Fibroblast of lung (primary cell): ENCODE results near the gene AASDH. TPM values are rescaled to one million over a fixed set of nuclear protein-coding genes. Genes with fewer than 3 reads are reported as not detected.

ENCODE experiments used
- DNase-seq, 2 donors: peaks; one replicate each; pipeline versions ENCODE4 v3.0.0 to v3.0.0-alpha.2; 2010; ENCODE audit warnings: low read depth in 2 of 2
- H2AFZ ChIP-seq: 2 replicates; pipeline ENCODE4 v1.5.1; 2012; ENCODE audit warnings: low read length, control low read depth, inconsistent platforms
- H3K27ac ChIP-seq: 2 replicates; pipeline ENCODE4 v1.5.1; 2011; ENCODE audit warnings: low read length, control low read depth; ENCODE audit not compliant: insufficient read depth
- H3K27me3 ChIP-seq: 2 replicates; pipeline ENCODE4 v1.5.1; 2011; ENCODE audit warnings: mild to moderate bottlenecking, low read length; ENCODE audit not compliant: control insufficient read depth, insufficient read depth
- H3K36me3 ChIP-seq: 2 replicates; pipeline ENCODE4 v1.5.1; 2011; ENCODE audit warnings: low read length; ENCODE audit not compliant: control insufficient read depth, insufficient read depth
- H3K4me1 ChIP-seq: 2 replicates; pipeline ENCODE4 v1.5.1; 2011; ENCODE audit warnings: low read length; ENCODE audit not compliant: control insufficient read depth, insufficient read depth; ENCODE audit errors: extremely low read depth
- H3K4me2 ChIP-seq: 2 replicates; pipeline ENCODE4 v1.5.1; 2011; ENCODE audit warnings: low read length, control low read depth; ENCODE audit not compliant: insufficient read depth; ENCODE audit errors: extremely low read depth
- H3K4me3 ChIP-seq, 4 experiments: fragments of 200-600 bp in 1 of 4; sonication (generic) in 1 of 4; replicated peaks in 1 of 4; 2 replicates each; pipeline ENCODE4 v1.5.1; 2011 to 2016; ENCODE audit warnings: low read length in 4 of 4, low read depth in 3 of 4, mild to moderate bottlenecking in 3 of 4, control low read depth in 2 of 4, inconsistent platforms in 1 of 4, mixed read lengths in 1 of 4; ENCODE audit not compliant: insufficient read depth in 1 of 4; ENCODE audit errors: control extremely low read depth in 1 of 4
- H3K79me2 ChIP-seq: 2 replicates; pipeline ENCODE4 v1.5.1; 2012; ENCODE audit warnings: mild to moderate bottlenecking, low read length, inconsistent platforms; ENCODE audit not compliant: control insufficient read depth, insufficient read depth
- H3K9ac ChIP-seq: 2 replicates; pipeline ENCODE4 v1.5.1; 2011; ENCODE audit warnings: mild to moderate bottlenecking, low read length, control low read depth; ENCODE audit not compliant: insufficient read depth
- H3K9me3 ChIP-seq: 2 replicates; pipeline ENCODE4 v1.5.1; 2012; ENCODE audit warnings: low read depth, low read length; ENCODE audit not compliant: control insufficient read depth, insufficient read depth
- H4K20me1 ChIP-seq: 2 replicates; pipeline ENCODE4 v1.5.1; 2011; ENCODE audit warnings: low read length; ENCODE audit not compliant: control insufficient read depth, insufficient read depth; ENCODE audit errors: extremely low read depth
- CTCF ChIP-seq, 2 donors: IDR thresholded peaks in 1 of 2; conservative IDR thresholded peaks in 1 of 2; 1 replicate in 1 of 2; 2 replicates in 1 of 2; pipeline ENCODE4 v1.5.1; 2011 to 2012; ENCODE audit warnings: low read length in 2 of 2, control low read depth in 1 of 2, inconsistent platforms in 1 of 2, low read depth in 1 of 2, mild to moderate bottlenecking in 1 of 2
- EZH2 ChIP-seq: IDR thresholded peaks from 2 replicates; pipeline ENCODE4 v1.5.1; 2012; ENCODE audit warnings: low read length, control low read depth, mild to moderate bottlenecking; ENCODE audit errors: missing control alignments
- polyA plus RNA-seq, 2 donors: library from polyadenylated mRNA; depleted of rRNA in 1 of 2; stranded (reverse) in 1 of 2; unstranded in 1 of 2; fragments of >200 nt; gene quantifications; 2 replicates each; pipeline ENCODE4 v1.2.1, GENCODE V29; 2011 to 2012; ENCODE audit warnings: missing spikeins in 1 of 2
- total RNA-seq: library from RNA; depleted of rRNA; stranded (reverse); fragments of >200 nt; gene quantifications from 2 replicates; pipeline ENCODE4 v1.2.1, GENCODE V29; 2014

AASDH gene
- total and polyA plus RNA-seq, 2 donors (not counting 1 experiment from before 2014, with no cell fraction given): 10.0 to 24.6 TPM

- Histone ChIP-seq H3K4me3 (no peak overlapping the region), H3K9ac (no peak overlapping the region), H2AFZ (no peak overlapping the region), H3K79me2 (no peaks in the 10 kb centered on the region), H3K27me3 (no peaks in the 10 kb centered on the region), H3K9me3 (no peaks in the 10 kb centered on the region), H4K20me1 (no peaks in the 10 kb centered on the region), H3K36me3 (no peaks in the 10 kb centered on the region), H3K4me1 (no peaks in the 10 kb centered on the region), H3K27ac (no peak overlapping the region), H3K4me2 (no peak overlapping the region)
- TF ChIP-seq CTCF (conservative IDR thresholded peaks at IDR 0.05 in 1 of 2, IDR thresholded peaks at IDR 0.05 in 1 of 2; ENCODE audit: low read depth in 1 of 2, low read length in 2 of 2): no peak
- TF ChIP-seq EZH2: no peak
- DNase-seq: no peak
These were observed 89.1 kb downstream of the AASDH start for GRCh38 chr4:56298236-56298635.

- no peak overlapping the region for H2AFZ ChIP-seq
- H3K9me3 ChIP-seq: no peaks in the 10 kb centered on the region
- H3K9ac ChIP-seq: no peak overlapping the region
- no peaks in the 10 kb centered on the region for H3K36me3 ChIP-seq
- TF ChIP-seq EZH2 (no peak), CTCF (conservative IDR thresholded peaks at IDR 0.05 in 1 of 2, IDR thresholded peaks at IDR 0.05 in 1 of 2; ENCODE audit: low read depth in 1 of 2, low read length in 2 of 2) (no peak)
- no peaks in the 10 kb centered on the region for H3K4me1 ChIP-seq
- H4K20me1 ChIP-seq: no peaks in the 10 kb centered on the region
- H3K4me2 ChIP-seq: no peak overlapping the region
- no peak overlapping the region for H3K27ac ChIP-seq
- no peaks in the 10 kb centered on the region for H3K27me3 ChIP-seq
- H3K79me2 ChIP-seq: no peaks in the 10 kb centered on the region
- H3K4me3 ChIP-seq: no peak overlapping the region
- DNase-seq: no peak
These were observed 89.5 kb downstream of the AASDH start for GRCh38 chr4:56297776-56298175.

DNA sequence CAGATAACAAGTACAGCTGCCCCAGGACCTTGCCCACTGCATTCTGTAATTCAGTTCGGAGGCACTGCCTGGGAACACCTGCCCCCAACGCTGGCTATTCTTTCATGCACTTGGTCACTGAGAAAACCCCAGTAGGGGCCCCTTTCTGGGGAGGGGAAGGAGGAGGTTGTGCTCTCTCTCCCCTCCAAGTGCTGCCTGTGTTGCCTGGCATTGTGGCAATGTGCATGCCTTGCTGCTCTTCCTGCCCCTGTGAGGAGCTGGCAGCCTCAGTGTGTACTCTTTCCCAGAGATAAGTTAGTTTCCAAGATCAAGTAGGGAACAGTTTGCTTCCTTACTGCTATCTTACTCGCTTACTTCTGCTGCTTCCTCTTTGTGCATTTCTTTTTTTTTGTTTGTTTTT is 90.8 kb downstream of the AASDH start:
- H4K20me1 ChIP-seq: no peaks in the 10 kb centered on the region
- TF ChIP-seq CTCF (conservative IDR thresholded peaks at IDR 0.05 in 1 of 2, IDR thresholded peaks at IDR 0.05 in 1 of 2; ENCODE audit: low read depth in 1 of 2, low read length in 2 of 2) (no peak), EZH2 (no peak)
- DNase-seq: no peak
- no peak overlapping the region for H2AFZ ChIP-seq
- H3K4me2 ChIP-seq: no peak overlapping the region
- no peak overlapping the region for H3K4me3 ChIP-seq
- no peaks in the 10 kb centered on the region for H3K9me3 ChIP-seq
- no peaks in the 10 kb centered on the region for H3K27me3 ChIP-seq
- no peak overlapping the region for H3K27ac ChIP-seq
- no peak overlapping the region for H3K9ac ChIP-seq
- no peaks in the 10 kb centered on the region for H3K36me3 ChIP-seq
- H3K4me1 ChIP-seq: no peaks in the 10 kb centered on the region
- no peaks in the 10 kb centered on the region for H3K79me2 ChIP-seq
